Measurements from ENCODE around the gene MUC4. TPM values are rescaled to one million over a fixed set of nuclear protein-coding genes. Genes with fewer than 3 reads are reported as not detected.
A peak's percentile ranks its signal among the peaks of the same experiment; 100 is the strongest.

The MUC4 gene
- total and polyA plus RNA-seq, 10 of the 15 experiments (the other 5 are each of a cell fraction or from before 2014, with no cell fraction given): 0.02 to 0.46 (median 0.27) TPM; not detected in 4

GRCh38 chr3:195850857-195851543 lies 39.3 kb upstream of the MUC4 start (continued):
- TF ChIP-seq RUNX3 (IDR thresholded peaks at IDR 0.05; ENCODE audit: low read length): peak; percentile 75
- TF ChIP-seq LARP7 (IDR thresholded peaks at IDR 0.05): no peak
- peak; percentile 33; the same call in 1 of the 2 replicates for TF ChIP-seq HCFC1 (IDR thresholded peaks at IDR 0.05; ENCODE audit: low read length)
- TF ChIP-seq NRF1 (conservative IDR thresholded peaks at IDR 0.05; ENCODE audit: low read depth, low read length): no peak
- TF ChIP-seq CBX5 (IDR thresholded peaks at IDR 0.05; ENCODE audit: low read depth): no peak
- TF ChIP-seq SPI1 (IDR thresholded peaks at IDR 0.05; ENCODE audit: borderline replicate concordance, insufficient read depth, low read depth, low read length): no peak
- peak; percentile 58; the same call in 1 of the 2 replicates for TF ChIP-seq RB1 (IDR thresholded peaks at IDR 0.05; ENCODE audit: borderline replicate concordance)
- peak; percentile 47; the same call in 1 of the 2 replicates for TF ChIP-seq IRF4 (IDR thresholded peaks at IDR 0.05; ENCODE audit: low read depth, low read length)
- 0 out of 2 replicates have a peak, but pooled peaks have one; percentile 43 for TF ChIP-seq CREB1 (IDR thresholded peaks at IDR 0.05; ENCODE audit: low read depth)
- peak; percentile 100 for TF ChIP-seq SMC3 (IDR thresholded peaks at IDR 0.05; ENCODE audit: borderline replicate concordance, low read length)
- TF ChIP-seq BACH1 (IDR thresholded peaks at IDR 0.05; ENCODE audit: borderline replicate concordance): no peak
- TF ChIP-seq ZSCAN29 (IDR thresholded peaks at IDR 0.05): no peak
- no peak; the same call in 1 of the 2 replicates for TF ChIP-seq NFYA (IDR thresholded peaks at IDR 0.05; ENCODE audit: borderline replicate concordance, low read depth, low read length)
- TF ChIP-seq RAD51 (IDR thresholded peaks at IDR 0.05): no peak
- peak; percentile 71 for TF ChIP-seq SP1 (IDR thresholded peaks at IDR 0.05; ENCODE audit: low read depth, low read length)
- TF ChIP-seq TARDBP (IDR thresholded peaks at IDR 0.05; ENCODE audit: borderline replicate concordance): no peak
- TF ChIP-seq IRF5 (IDR thresholded peaks at IDR 0.05; ENCODE audit: borderline replicate concordance): no peak
- TF ChIP-seq CTCF (IDR thresholded peaks at IDR 0.05 in 2 of 3, conservative IDR thresholded peaks at IDR 0.05 in 1 of 3; ENCODE audit: control insufficient read depth in 2 of 3, extremely low read depth in 1 of 3, insufficient read depth in 1 of 3, low read depth in 3 of 3, low read length in 3 of 3): peak; percentile 100; a peak in 5 of 6 replicates
- TF ChIP-seq ESRRA (IDR thresholded peaks at IDR 0.05; ENCODE audit: low read length): no peak
- TF ChIP-seq JUNB (IDR thresholded peaks at IDR 0.05): no peak
- TF ChIP-seq MAX (IDR thresholded peaks at IDR 0.05; ENCODE audit: low read depth, low read length): 0 out of 2 replicates have a peak, but pooled peaks have one; percentile 23
- TF ChIP-seq TBL1XR1 (IDR thresholded peaks at IDR 0.05; ENCODE audit: low read depth, low read length): no peak
- peak; percentile 95 for TF ChIP-seq ZNF592 (IDR thresholded peaks at IDR 0.05)
- no peak for TF ChIP-seq MEF2A (IDR thresholded peaks at IDR 0.05; ENCODE audit: insufficient read depth, low read depth, low read length)
- no peak for TF ChIP-seq ZNF384 (IDR thresholded peaks at IDR 0.05; ENCODE audit: borderline replicate concordance, low read depth, low read length)

Measured in GM12878 (cell line).